ENCODE measurements around the gene TEX35.

GRCh38 chr1:178498896-178499675 is 13.8 kb upstream of the TEX35 start:
- TF ChIP-seq, protein P1, sequence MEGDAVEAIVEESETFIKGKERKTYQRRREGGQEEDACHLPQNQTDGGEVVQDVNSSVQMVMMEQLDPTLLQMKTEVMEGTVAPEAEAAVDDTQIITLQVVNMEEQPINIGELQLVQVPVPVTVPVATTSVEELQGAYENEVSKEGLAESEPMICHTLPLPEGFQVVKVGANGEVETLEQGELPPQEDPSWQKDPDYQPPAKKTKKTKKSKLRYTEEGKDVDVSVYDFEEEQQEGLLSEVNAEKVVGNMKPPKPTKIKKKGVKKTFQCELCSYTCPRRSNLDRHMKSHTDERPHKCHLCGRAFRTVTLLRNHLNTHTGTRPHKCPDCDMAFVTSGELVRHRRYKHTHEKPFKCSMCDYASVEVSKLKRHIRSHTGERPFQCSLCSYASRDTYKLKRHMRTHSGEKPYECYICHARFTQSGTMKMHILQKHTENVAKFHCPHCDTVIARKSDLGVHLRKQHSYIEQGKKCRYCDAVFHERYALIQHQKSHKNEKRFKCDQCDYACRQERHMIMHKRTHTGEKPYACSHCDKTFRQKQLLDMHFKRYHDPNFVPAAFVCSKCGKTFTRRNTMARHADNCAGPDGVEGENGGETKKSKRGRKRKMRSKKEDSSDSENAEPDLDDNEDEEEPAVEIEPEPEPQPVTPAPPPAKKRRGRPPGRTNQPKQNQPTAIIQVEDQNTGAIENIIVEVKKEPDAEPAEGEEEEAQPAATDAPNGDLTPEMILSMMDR (IDR thresholded peaks at IDR 0.05) = no peak
- TF ChIP-seq POLR2A (IDR thresholded peaks at IDR 0.05) = no peak
